HepG2 (cell line): ENCODE results near the gene EPX. TPM values are rescaled to one million over a fixed set of nuclear protein-coding genes. Genes with fewer than 3 reads are reported as not detected.

ENCODE experiments used
- ATAC-seq: fragments of 200-7000 bp; cut with Tn5 transposase; 3 replicates; pipeline ENCODE4 v1.9.1; 2020; ENCODE audit warnings: mild to moderate bottlenecking, moderate library complexity
- BruUV-seq: library from RNA; stranded (reverse); fragments of 400-500 nt; replicated peaks from 2 replicates; lab custom pipeline; 2021; lab: Mats Ljungman, UMichigan
- CTCF ChIA-PET: fragments of 300-600 bp; formaldehyde crosslinking; extraction: SDS; loops from one replicate; lab custom pipeline; 2021; ENCODE audit warnings: low total read pairs, inconsistent platforms, low intra/inter-chr PET ratio; lab: Yijun Ruan, JAX
- POLR2A ChIA-PET: fragments of 350-600 bp; sonication (Branson Sonifier 250); formaldehyde crosslinking; loops from one replicate; lab custom pipeline; 2020; ENCODE audit warnings: antibody characterized with exemption, inconsistent platforms; lab: Yijun Ruan, JAX
- DNase-seq: peaks from one replicate; pipeline ENCODE4 v3.0.0-alpha.2; 2015; ENCODE audit warnings: low spot score
- FAIRE-seq: peaks from 3 replicates; lab custom pipeline; 2011; peaks lifted over from hg19 to GRCh38; lab: Jason Lieb, UNC
- H2AFZ ChIP-seq: one replicate; pipeline ENCODE4 v1.6.1; 2011; ENCODE audit warnings: low read length, inconsistent platforms
- H3K27ac ChIP-seq: fragments of 300-600 bp; 3 replicates; pipeline ENCODE4 v1.8.0; 2011; ENCODE audit warnings: mixed run types, mild to moderate bottlenecking, mixed read lengths, low read length, inconsistent platforms; ENCODE audit not compliant: insufficient read depth; ENCODE audit errors: extremely low read length
- H3K27me3 ChIP-seq, 2 experiments: fragments of 200-600 bp in 1 of 2; 2 replicates in 1 of 2; 3 replicates in 1 of 2; pipeline versions ENCODE4 v1.6.0 to v1.8.0; 2011; ENCODE audit warnings: low read length in 2 of 2, mild to moderate bottlenecking in 2 of 2, moderate library complexity in 2 of 2, inconsistent platforms in 1 of 2; ENCODE audit not compliant: insufficient read depth in 2 of 2, control insufficient read depth in 1 of 2
- H3K36me3 ChIP-seq, 2 experiments: fragments of 200-600 bp in 1 of 2; replicated peaks in 1 of 2; 2 replicates in 1 of 2; 3 replicates in 1 of 2; pipeline versions ENCODE4 v1.5.1 to v1.8.0; 2011; ENCODE audit warnings: low read length in 2 of 2, inconsistent platforms in 1 of 2; ENCODE audit not compliant: insufficient read depth in 2 of 2, control insufficient read depth in 1 of 2
- H3K4me1 ChIP-seq: 2 replicates; pipeline ENCODE4 v1.5.1; 2012; ENCODE audit warnings: low read length, inconsistent platforms; ENCODE audit not compliant: insufficient read depth
- H3K4me2 ChIP-seq: 2 replicates; pipeline ENCODE4 v1.6.0; 2011; ENCODE audit warnings: low read depth, low read length, inconsistent platforms
- H3K4me3 ChIP-seq, 3 experiments: fragments of 200-600 bp in 1 of 3; sonication (generic), shearing (Covaris generic) in 1 of 3; replicated peaks in 1 of 3; 2 replicates each; pipeline ENCODE4 v1.5.1; 2011 to 2016; ENCODE audit warnings: low read length in 3 of 3, inconsistent platforms in 2 of 3, low read depth in 2 of 3, mild to moderate bottlenecking in 2 of 3, control low read depth in 1 of 3, mixed read lengths in 1 of 3; ENCODE audit not compliant: insufficient read depth in 1 of 3
- H3K79me2 ChIP-seq: one replicate; pipeline ENCODE4 v1.6.1; 2011; ENCODE audit warnings: low read length, inconsistent platforms; ENCODE audit not compliant: insufficient read depth
- H3K9ac ChIP-seq: 2 replicates; pipeline ENCODE4 v1.6.0; 2011; ENCODE audit warnings: mild to moderate bottlenecking, low read depth, low read length, inconsistent platforms; ENCODE audit not compliant: insufficient read depth
- H3K9me3 ChIP-seq: 2 replicates; pipeline ENCODE4 v1.5.1; 2012; ENCODE audit warnings: mild to moderate bottlenecking, low read length
- H4K20me1 ChIP-seq: 2 replicates; pipeline ENCODE4 v1.6.0; 2011; ENCODE audit warnings: inconsistent platforms, mild to moderate bottlenecking, low read length, moderate library complexity; ENCODE audit not compliant: insufficient read depth
- SMC3 ChIP-seq: IDR thresholded peaks from 2 replicates; pipeline ENCODE4 v1.6.1; 2011; ENCODE audit warnings: low read length, improper control_type of control experiment
- SNAI1 ChIP-seq: sonication (generic); formaldehyde crosslinking; IDR thresholded peaks from 2 replicates; pipeline ENCODE4 v1.5.0; 2020; ENCODE audit warnings: mild to moderate bottlenecking, missing genetic modification reagents, borderline replicate concordance
- SOX13 ChIP-seq, 3 experiments: fragments of 450-650 bp in 1 of 3; sonication (generic) in 1 of 3; formaldehyde crosslinking in 1 of 3; IDR thresholded peaks in 2 of 3; conservative IDR thresholded peaks in 1 of 3; 2 replicates each; pipeline versions ENCODE4 v1.5.0 to v1.6.1; 2016 to 2020; ENCODE audit warnings: antibody characterized with exemption in 1 of 3, mild to moderate bottlenecking in 1 of 3, missing compliant biosample characterization in 1 of 3, missing genetic modification reagents in 1 of 3, moderate library complexity in 1 of 3
- SRSF4 ChIP-seq: fragments of 200-400 bp; formaldehyde crosslinking; IDR thresholded peaks from one replicate; pipeline ENCODE4 v1.6.1; 2018; ENCODE audit warnings: mild to moderate bottlenecking, low read depth, low read length, moderate library complexity; ENCODE audit not compliant: poor library complexity, severe bottlenecking
- TAF1 ChIP-seq: sonication (generic); formaldehyde crosslinking; IDR thresholded peaks from 2 replicates; pipeline ENCODE4 v1.4.0; 2020; ENCODE audit warnings: missing genetic modification reagents
- WGBS: methylation state at CpG from one replicate; pipeline ENCODE4 v1.1.6; 2017; ENCODE audit warnings: low lambda C conversion rate; 5-methylcytosine and 5-hydroxymethylcytosine counted together
- in situ Hi-C: cut with HindIII; loops from 2 replicates; pipeline ENCODE4 v1.10.0; 2017; ENCODE audit warnings: low pct_unique_long_range_greater_than_20kb; ENCODE audit not compliant: extremely low pct_ligation_motif_present
- intact Hi-C: fragments of 100-400 bp; cut with micrococcal nuclease; formaldehyde crosslinking; loops from one replicate; pipeline ENCODE4 v1.10.0; 2022; ENCODE audit not compliant: unreplicated experiment
- polyA plus RNA-seq, 8 experiments: library from polyadenylated mRNA; depleted of rRNA in 3 of 8; stranded (reverse) in 7 of 8; unstranded in 1 of 8; fragments of >200 nt; fragmentation: Illumina TruSeq in 4 of 8; extraction: Trizol in 4 of 8; gene quantifications; 2 replicates each; pipeline versions ENCODE4 v1.2.1 to v1.2.3, GENCODE V29; 2011 to 2016; ENCODE audit warnings: low read depth in 4 of 8, missing spikeins in 1 of 8, mixed read lengths in 1 of 8; ENCODE audit not compliant: insufficient read depth in 1 of 8
- total RNA-seq, 5 experiments: library from RNA; depleted of rRNA; stranded (reverse); fragments of >200 nt; fragmentation: Illumina TruSeq; extraction: Trizol; gene quantifications; 2 replicates each; pipeline ENCODE4 v1.2.3, GENCODE V29; 2016; ENCODE audit warnings: low read depth in 1 of 5
- TF ChIP-seq, protein P1 (sequence below): sonication (generic); formaldehyde crosslinking; IDR thresholded peaks from 2 replicates; pipeline ENCODE4 v1.5.0; 2020; ENCODE audit warnings: mild to moderate bottlenecking, low read depth, missing genetic modification reagents, borderline replicate concordance
- TF ChIP-seq, protein P2 (sequence below): sonication (generic); formaldehyde crosslinking; IDR thresholded peaks from 2 replicates; pipeline ENCODE4 v1.4.0; 2020; ENCODE audit warnings: mild to moderate bottlenecking, missing genetic modification reagents
- TF ChIP-seq, protein P3 (sequence below): sonication (generic); formaldehyde crosslinking; IDR thresholded peaks from 2 replicates; pipeline ENCODE4 v1.5.1; 2020; ENCODE audit warnings: mild to moderate bottlenecking, moderate library complexity, missing genetic modification reagents
- TF ChIP-seq, protein P4 (sequence below): IDR thresholded peaks from 2 replicates; pipeline ENCODE4 v1.4.0; 2020; ENCODE audit warnings: mild to moderate bottlenecking, missing genetic modification reagents

Gene EPX
- total and polyA plus RNA-seq, 2 of the 13 experiments (the other 11 are each of a cell fraction or from before 2014, with no cell fraction given) = not detected

DNA sequence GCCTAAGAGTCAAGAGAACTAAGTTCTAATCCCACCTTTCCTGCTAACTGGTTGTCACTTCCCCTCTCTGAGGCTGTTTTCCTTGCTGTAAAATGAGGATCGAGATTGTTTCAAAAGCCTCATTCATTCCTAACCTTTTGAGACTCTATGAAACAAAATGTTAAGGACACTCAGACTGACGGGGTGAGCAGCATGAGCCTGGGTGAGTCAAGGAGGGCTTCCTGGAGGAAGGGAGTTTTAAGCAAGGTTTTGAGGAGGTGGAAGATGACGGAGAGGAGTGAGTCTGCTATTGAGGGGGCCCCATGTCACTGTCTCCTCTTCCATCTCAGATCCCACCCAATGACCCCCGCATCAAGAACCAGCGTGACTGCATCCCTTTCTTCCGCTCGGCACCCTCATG is 4.1 kb downstream of the EPX start:
- POLR2A ChIA-PET = no interaction called here
- intact Hi-C loops = no loop called here
- H2AFZ ChIP-seq = no peak overlapping the region
- H3K4me2 ChIP-seq = no peak overlapping the region
- no peak overlapping the region for H3K27ac ChIP-seq
- no TSS peak for BruUV-seq
- in situ Hi-C loops = no loop called here
- peaks cover 5% of the 10 kb centered on the region; the same call in 1 of the 2 replicates for H3K4me1 ChIP-seq
- H3K79me2 ChIP-seq = no peaks in the 10 kb centered on the region
- no peaks in the 10 kb centered on the region for H3K9me3 ChIP-seq
- no peak for ATAC-seq
- no peak for DNase-seq
- no peak overlapping the region for H3K4me3 ChIP-seq
- peaks cover 5 to 63% of the 10 kb centered on the region in 2 experiments; a peak in 4 of 5 replicates for H3K27me3 ChIP-seq
- WGBS = 38% methylated on average over 7 of the region's 7 CpGs
- FAIRE-seq = no peak
- H3K9ac ChIP-seq = no peak overlapping the region
- no peaks in the 10 kb centered on the region for H4K20me1 ChIP-seq
- CTCF ChIA-PET = no interaction called here
- H3K36me3 ChIP-seq = no peaks in the 10 kb centered on the region
- TF ChIP-seq, protein P1, sequence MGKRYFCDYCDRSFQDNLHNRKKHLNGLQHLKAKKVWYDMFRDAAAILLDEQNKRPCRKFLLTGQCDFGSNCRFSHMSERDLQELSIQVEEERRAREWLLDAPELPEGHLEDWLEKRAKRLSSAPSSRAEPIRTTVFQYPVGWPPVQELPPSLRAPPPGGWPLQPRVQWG (CRISPR knock-in tag) = no peak
- TF ChIP-seq, protein P2, sequence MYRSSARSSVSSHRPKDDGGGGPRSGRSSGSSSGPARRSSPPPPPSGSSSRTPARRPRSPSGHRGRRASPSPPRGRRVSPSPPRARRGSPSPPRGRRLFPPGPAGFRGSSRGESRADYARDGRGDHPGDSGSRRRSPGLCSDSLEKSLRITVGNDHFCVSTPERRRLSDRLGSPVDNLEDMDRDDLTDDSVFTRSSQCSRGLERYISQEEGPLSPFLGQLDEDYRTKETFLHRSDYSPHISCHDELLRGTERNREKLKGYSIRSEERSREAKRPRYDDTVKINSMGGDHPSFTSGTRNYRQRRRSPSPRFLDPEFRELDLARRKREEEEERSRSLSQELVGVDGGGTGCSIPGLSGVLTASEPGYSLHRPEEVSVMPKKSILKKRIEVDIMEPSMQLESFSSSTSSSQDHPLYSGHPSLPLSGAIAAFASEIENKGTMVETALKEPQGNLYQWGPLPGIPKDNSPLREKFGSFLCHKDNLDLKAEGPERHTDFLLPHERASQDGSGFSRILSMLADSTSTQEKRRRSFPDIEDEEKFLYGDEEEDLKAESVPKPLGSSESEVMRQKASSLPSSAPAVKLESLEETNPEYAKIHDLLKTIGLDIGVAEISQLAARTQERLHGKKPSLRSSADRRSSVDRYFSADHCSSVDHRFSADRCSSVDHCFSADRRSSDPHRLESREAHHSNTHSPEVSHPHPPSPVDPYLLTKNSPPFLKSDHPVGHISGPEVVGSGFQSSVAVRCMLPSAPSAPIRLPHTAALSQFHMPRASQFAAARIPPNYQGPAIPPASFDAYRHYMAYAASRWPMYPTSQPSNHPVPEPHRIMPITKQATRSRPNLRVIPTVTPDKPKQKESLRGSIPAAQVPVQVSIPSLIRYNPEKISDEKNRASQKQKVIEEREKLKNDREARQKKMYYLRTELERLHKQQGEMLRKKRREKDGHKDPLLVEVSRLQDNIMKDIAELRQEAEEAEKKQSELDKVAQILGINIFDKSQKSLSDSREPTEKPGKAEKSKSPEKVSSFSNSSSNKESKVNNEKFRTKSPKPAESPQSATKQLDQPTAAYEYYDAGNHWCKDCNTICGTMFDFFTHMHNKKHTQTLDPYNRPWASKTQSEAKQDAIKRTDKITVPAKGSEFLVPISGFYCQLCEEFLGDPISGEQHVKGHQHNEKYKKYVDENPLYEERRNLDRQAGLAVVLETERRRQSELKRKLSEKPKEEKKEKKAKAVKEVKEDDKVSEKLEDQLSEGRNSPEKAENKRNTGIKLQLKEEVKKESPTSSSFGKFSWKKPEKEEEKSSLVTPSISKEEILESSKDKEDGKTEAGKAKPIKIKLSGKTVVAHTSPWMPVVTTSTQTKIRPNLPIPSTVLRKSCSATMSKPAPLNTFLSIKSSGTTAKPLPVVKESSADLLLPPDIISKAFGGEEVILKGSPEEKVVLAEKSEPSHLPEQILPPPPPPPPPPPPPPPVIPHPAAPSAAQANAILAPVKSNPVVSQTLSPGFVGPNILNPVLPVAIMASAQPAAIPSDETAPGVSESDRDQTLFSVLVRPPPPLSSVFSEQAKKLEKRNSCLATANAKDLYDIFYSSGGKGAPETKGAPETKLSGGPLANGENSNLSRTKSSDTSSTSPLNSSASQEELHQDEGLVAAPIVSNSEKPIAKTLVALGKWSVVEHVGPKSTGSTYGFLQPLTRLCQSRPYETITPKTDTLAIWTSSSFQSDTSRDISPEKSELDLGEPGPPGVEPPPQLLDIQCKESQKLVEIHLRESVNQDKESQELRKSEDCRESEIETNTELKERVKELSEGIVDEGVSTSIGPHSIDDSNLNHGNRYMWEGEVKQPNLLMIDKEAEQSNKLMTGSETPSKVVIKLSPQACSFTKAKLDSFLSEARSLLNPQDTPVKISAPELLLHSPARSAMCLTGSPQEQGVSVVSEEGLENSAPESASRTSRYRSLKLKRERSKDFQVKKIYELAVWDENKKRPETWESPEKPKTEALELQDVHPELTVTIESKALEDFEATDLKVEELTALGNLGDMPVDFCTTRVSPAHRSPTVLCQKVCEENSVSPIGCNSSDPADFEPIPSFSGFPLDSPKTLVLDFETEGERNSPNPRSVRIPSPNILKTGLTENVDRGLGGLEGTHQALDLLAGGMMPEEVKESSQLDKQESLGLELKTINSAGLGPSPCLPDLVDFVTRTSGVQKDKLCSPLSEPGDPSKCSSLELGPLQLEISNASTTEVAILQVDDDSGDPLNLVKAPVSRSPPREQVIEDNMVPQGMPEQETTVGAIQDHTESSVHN (CRISPR knock-in tag) = no peak
- TF ChIP-seq SNAI1 (CRISPR knock-in tag) (no peak), SRSF4 (no peak), SMC3 (no peak), TAF1 (CRISPR knock-in tag) (no peak), SOX13 (IDR thresholded peaks at IDR 0.05) (no peak), SOX13 (CRISPR knock-in tag; conservative IDR thresholded peaks at IDR 0.05 in 1 of 2, IDR thresholded peaks at IDR 0.05 in 1 of 2) (no peak)
- TF ChIP-seq, protein P3, sequence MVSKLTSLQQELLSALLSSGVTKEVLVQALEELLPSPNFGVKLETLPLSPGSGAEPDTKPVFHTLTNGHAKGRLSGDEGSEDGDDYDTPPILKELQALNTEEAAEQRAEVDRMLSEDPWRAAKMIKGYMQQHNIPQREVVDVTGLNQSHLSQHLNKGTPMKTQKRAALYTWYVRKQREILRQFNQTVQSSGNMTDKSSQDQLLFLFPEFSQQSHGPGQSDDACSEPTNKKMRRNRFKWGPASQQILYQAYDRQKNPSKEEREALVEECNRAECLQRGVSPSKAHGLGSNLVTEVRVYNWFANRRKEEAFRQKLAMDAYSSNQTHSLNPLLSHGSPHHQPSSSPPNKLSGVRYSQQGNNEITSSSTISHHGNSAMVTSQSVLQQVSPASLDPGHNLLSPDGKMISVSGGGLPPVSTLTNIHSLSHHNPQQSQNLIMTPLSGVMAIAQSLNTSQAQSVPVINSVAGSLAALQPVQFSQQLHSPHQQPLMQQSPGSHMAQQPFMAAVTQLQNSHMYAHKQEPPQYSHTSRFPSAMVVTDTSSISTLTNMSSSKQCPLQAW (CRISPR knock-in tag) = no peak
- TF ChIP-seq, protein P4, sequence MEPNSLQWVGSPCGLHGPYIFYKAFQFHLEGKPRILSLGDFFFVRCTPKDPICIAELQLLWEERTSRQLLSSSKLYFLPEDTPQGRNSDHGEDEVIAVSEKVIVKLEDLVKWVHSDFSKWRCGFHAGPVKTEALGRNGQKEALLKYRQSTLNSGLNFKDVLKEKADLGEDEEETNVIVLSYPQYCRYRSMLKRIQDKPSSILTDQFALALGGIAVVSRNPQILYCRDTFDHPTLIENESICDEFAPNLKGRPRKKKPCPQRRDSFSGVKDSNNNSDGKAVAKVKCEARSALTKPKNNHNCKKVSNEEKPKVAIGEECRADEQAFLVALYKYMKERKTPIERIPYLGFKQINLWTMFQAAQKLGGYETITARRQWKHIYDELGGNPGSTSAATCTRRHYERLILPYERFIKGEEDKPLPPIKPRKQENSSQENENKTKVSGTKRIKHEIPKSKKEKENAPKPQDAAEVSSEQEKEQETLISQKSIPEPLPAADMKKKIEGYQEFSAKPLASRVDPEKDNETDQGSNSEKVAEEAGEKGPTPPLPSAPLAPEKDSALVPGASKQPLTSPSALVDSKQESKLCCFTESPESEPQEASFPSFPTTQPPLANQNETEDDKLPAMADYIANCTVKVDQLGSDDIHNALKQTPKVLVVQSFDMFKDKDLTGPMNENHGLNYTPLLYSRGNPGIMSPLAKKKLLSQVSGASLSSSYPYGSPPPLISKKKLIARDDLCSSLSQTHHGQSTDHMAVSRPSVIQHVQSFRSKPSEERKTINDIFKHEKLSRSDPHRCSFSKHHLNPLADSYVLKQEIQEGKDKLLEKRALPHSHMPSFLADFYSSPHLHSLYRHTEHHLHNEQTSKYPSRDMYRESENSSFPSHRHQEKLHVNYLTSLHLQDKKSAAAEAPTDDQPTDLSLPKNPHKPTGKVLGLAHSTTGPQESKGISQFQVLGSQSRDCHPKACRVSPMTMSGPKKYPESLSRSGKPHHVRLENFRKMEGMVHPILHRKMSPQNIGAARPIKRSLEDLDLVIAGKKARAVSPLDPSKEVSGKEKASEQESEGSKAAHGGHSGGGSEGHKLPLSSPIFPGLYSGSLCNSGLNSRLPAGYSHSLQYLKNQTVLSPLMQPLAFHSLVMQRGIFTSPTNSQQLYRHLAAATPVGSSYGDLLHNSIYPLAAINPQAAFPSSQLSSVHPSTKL (CRISPR knock-in tag) = no peak
